HG03520 (cell line): ENCODE results near the gene CASKIN1.
"Not testable (repeated sequence)": the region's sequence is repeated elsewhere in the genome, so short reads cannot be mapped to it uniquely, and the experiment has no call there.

Experiments
- ATAC-seq: cut with Tn5 transposase; IDR thresholded peaks from one replicate; pipeline ENCODE4 v1.9.1; 2021; ENCODE audit warnings: mild to moderate bottlenecking, moderate library complexity; ENCODE audit not compliant: unreplicated experiment

CASKIN1 gene

DNA sequence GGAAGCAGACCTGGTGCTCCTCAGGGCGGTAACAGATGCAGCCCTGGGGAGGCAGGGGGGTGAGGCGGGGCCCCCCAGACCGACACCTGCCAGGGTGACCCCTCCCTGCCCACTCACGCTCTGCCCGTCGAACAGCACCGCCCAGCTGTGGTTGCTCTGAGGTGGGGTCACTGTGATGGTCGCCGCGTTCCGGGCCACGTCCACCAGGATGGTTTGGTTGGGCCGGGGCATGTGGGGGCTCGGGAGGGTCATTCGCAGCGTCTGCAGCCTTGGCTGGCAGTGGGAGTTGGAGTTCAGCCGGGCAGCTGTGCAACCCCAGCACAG lies 13.6 kb upstream of the CASKIN1 start:
- ATAC-seq = no peak

DNA sequence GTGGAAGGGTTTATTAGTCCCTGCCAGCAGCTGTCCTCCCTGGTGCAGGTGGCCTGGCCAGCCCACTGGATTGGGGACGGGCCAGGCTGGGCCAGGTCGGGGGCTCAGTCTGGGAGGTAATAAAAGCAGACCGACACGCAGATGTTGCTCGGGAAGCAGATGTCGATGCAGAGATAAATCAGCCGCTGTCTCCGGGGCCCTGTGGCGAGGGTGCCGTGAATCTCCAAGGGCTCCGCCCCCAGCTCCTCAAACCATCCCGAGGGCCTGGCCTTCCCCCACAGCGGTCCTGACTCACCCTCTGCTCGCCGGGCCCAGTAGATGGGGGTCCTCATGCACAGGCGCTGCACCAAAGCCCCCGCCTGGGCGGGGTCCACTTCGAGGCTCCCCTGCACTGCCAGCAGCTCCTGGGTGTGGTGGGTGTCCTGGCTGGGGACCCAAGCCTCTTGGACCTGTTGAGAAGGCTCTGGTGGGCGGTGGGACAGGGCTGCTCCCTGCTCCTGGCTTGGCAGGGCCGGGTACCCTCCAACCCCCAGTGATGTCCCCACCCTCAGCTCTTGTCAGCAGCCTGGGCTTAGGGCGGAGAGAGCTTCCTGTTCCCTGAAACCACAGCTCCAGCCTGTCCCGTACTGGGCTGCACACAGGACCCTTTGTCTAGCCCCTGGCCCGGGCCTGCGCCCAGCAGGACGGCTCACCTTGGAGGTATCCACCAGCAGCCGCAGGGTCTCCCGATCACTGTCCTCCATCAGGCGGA lies 13.0 kb upstream of the CASKIN1 start:
- ATAC-seq = no peak

DNA sequence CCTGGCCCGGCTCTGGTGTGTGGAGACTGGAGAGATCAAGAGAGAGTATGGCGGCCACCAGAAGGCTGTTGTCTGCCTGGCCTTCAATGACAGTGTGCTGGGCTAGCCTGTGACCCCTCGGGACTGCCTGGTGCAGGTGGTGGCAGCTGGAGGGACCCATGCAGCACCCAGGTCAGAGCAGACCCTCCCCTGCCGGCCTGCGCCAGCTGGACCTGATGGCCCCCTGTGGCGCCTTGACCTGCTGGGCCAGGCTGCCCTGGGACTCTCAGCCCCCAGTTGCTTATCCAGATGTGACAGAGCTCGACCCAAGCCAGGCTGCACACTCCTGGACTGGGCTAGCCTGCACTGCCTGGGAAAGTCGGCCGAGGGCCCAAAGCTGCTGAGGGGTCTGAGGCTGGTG lies 12.4 kb upstream of the CASKIN1 start:
- no peak for ATAC-seq

GRCh38 chr16:2208308-2208707 lies 11.9 kb upstream of the CASKIN1 start:
- no peak for ATAC-seq

DNA sequence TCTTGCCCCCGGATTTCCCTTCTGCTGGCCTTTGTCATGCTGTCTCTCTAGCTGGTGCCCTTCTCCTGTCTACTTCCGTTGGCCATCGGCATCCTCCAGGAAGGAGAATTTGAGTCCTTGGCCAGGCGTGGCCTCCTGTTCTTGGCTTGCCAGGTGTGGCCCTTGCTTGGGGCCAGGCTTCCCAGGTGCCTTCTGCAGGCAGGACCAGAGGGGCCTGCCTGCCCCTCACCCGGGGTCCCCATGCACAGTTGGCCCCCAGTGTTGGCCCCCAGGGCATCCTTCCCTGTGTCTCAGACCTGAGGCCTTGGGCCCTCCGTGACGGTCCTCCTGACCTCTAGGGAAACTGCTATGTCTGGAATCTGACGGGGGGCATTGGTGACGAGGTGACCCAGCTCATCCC lies 11.5 kb upstream of the CASKIN1 start:
- no peak for ATAC-seq

- ATAC-seq = no peak
Observed at GRCh38 chr16:2206780-2207433, 10.5 kb upstream of the CASKIN1 start.

- ATAC-seq = no peak
Observed at GRCh38 chr16:2206420-2206779, 10.0 kb upstream of the CASKIN1 start.

- peak; percentile 3 for ATAC-seq
Observed at GRCh38 chr16:2205967-2206313, 9.5 kb upstream of the CASKIN1 start.

GRCh38 chr16:2205104-2205966 lies 8.9 kb upstream of the CASKIN1 start, which contains the start of gene MLST8:
TSS of gene MLST8 (plus strand) at chr16:2205454. CDS start at chr16:2206086, 632 bp downstream.
- peak; percentile 63 for ATAC-seq

GRCh38 chr16:2204416-2205103 lies 8.2 kb upstream of the CASKIN1 start:
- ATAC-seq = no peak

- not testable (repeated sequence) for ATAC-seq
Observed at GRCh38 chr16:2203119-2203688, 6.8 kb upstream of the CASKIN1 start.

- no peak for ATAC-seq
Observed at GRCh38 chr16:2200313-2200712, 3.9 kb upstream of the CASKIN1 start.

GRCh38 chr16:2199621-2200139 lies 3.3 kb upstream of the CASKIN1 start:
- no peak for ATAC-seq

DNA sequence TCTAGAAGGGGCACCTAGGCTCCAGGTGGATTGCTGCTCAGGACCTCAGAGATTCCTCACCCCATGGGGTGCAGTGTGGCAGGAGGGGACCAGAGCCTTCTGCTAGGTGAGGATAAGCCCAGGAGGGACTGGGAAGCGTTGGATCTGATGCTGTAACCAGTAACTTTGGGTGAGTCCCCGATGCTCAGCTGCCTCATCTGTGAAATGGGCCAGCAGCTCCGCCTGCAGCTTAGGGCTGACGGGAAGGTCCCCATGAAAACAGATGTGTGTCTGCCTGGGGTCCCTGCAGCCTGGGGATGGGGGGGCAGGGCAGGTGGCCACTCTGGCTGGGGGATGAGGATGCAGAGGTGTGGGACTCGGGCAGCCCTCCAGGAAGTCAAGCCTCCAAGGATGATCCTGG lies 2.7 kb upstream of the CASKIN1 start:
- no peak for ATAC-seq

- no peak for ATAC-seq
Observed at GRCh38 chr16:2198283-2198682, 1.9 kb upstream of the CASKIN1 start.

DNA sequence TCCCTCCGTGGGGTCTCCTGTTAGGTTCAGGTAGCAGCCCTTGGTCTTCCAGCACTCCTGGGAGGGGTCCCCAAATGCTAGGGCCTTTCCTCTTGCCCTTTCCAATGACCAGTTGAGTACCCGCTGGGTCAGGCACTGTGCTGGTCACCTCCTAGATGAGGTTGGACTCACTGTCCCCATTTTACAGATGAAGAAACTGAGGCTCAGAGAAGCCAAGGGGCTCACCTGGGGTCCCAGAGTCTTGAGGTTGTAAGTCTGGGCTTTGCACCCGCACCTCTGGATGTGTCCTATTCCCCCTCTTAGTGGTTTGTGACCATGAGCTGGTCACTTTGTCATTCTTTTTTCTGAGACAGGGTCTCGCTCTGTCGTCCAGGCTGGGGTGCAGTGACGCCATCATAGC lies 1.4 kb upstream of the CASKIN1 start:
- ATAC-seq = no peak

DNA sequence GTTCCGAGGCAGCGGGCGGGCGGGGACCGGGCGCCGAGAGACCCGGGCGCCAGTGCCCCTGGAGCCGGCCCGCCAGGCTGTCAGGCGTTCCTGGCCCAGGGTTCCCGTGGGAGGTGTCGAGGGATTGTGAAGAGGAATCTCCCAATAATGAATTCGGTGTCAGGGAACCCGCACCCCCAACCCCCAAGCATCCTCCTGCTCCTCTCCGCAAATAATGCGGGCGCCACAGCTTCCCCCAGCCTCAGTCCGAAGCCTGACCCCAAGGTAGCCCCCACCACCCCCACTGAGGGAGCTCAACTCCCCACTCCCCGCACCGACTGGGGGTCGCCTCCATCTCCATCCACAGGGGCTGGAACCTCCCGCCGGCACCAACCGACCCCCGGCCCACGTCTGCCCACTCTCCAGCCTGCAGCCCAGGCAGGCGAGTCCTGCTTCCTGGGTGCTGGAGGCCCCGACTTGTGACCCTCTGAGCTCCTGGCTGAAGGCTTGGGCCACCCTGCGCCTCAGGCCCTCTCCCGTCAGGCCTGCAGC lies 641 bp upstream of the CASKIN1 start:
- no peak for ATAC-seq

GRCh38 chr16:2195322-2196161 lies 863 bp downstream of the CASKIN1 start:
- ATAC-seq = no peak

DNA sequence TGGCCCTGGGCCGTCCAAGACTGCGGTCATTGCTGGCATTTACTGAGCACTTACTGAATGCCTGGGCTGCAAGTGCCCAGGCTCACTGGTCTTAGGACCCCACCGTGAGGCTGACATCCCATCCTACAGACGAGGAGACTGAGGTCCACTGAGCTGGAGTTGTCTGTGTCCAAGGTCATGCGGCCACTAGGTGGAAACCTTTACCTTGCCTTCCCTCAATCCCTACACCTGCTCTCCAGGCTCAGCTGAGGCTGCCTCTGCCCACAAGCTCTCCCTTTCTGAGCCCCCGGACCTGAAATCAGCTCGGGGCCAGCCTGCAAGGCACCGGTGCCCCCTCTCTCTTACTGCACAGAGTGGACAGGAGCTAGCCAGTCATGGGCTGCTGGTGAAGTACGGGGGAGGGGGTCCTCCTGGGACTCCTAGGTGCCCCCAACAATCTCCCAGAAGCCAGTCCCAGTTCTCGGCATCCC lies 1.5 kb downstream of the CASKIN1 start:
- no peak for ATAC-seq
